Cortex of kidney (tissue), 1 donor: ENCODE data around the gene CDK16.

ENCODE experiments used
- DNase-seq: peaks from one replicate; lab custom pipeline; 2025; lab: John Stamatoyannopoulos, UW

Gene CDK16

DNA sequence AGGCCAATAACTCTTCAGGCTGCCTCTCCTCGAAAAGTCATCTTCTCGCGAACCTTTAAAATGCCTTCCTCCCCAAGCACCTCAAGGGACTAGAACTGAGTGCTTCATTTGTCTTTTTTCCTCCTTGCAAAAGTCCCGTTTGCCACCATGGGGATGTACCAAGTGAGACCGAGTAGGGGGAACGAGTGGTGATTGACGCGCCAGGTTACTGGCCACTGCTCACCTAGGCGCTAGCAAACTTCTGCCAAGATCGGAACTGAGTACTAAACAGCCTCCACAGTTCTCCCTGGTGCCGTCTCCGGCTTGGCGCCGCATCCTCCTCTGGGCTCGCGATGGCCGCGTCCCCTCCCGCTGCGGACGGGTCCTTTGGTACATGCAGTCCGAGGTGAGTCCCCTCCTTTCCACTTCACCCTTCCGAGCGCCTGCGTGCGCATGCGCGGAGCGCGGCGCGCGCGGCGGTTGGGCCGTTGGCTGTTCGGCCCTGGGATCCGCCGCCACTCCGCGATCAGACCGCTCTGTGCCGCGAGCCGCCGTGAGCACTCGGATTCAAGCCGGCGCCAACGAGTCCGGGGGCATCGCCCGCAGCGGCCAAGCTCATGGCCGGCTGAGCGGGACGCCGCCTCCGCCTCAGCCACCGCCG lies at the start of gene CDK16:
CDK16 (plus strand) TSS at position 402 of the 640 bp plus-strand sequence. CDS start 4,877 bp downstream, outside the sequence.
- peak; percentile 5 for DNase-seq

- DNase-seq, result no peak
Measured at GRCh38 chrX:47169273-47169672, 49.2 kb upstream of the CDK16 start.

DNA sequence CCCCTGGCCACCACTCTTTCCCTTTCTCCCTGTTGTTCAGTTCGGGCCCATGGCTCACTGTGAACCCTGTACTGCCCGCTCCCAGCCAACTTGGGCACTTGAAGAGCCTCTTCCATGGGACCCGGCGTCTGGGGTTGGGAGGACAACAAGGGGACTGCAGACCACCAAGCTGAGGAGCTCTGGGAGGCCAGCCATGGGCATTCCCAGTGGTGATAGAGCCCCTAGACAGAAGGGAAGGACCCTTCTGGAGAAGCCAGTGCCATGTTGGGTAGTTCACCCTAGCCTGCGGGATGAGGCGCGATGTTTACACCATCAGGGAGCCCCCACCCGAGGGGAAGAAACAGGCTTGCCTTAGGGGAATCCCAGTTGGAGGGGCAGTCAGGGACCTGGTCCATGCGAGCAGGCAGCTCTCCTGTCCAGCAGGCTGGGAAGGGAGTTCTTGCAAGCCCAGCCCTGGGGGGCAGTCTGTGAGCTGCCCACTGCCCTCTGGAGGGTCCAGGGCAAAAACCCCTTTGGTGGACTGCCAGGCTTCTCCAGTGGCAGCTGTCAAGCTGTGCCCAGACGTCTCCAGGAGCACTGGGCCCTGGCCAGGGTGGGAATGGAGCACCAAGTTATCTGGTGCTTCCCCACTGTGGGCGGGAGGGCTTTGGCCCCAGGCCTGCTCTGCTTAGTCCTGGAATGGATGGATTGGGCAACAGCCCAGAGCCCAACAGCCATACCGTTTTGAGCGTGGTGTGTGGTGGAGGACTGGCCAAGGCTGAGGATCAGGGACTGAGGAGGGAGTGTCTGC lies 48.6 kb upstream of the CDK16 start:
- no peak for DNase-seq

- no peak for DNase-seq
Measured at GRCh38 chrX:47170861-47171692, 47.4 kb upstream of the CDK16 start.

GRCh38 chrX:47171996-47172395 lies 46.5 kb upstream of the CDK16 start:
- DNase-seq, result no peak

DNA sequence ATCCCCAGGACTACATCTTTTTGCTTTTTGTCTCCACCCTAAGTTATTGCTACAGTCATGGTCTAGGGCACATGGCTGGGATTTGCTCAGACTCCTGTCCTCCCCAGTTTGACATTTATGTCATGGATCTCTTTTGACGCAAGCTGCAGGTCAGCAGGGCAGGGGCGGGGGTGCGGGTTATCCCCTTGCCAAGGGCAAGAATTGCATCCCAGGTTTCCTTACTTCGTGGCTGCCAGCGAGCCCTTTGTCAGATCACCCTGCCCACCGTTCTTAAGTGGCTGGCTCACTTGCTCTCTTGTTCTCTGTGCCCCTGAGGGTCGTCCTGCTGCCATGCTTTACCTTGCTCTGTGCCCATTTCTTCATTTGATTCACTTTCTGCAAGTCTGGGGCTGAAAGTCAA lies 45.9 kb upstream of the CDK16 start:
- DNase-seq, result no peak

DNA sequence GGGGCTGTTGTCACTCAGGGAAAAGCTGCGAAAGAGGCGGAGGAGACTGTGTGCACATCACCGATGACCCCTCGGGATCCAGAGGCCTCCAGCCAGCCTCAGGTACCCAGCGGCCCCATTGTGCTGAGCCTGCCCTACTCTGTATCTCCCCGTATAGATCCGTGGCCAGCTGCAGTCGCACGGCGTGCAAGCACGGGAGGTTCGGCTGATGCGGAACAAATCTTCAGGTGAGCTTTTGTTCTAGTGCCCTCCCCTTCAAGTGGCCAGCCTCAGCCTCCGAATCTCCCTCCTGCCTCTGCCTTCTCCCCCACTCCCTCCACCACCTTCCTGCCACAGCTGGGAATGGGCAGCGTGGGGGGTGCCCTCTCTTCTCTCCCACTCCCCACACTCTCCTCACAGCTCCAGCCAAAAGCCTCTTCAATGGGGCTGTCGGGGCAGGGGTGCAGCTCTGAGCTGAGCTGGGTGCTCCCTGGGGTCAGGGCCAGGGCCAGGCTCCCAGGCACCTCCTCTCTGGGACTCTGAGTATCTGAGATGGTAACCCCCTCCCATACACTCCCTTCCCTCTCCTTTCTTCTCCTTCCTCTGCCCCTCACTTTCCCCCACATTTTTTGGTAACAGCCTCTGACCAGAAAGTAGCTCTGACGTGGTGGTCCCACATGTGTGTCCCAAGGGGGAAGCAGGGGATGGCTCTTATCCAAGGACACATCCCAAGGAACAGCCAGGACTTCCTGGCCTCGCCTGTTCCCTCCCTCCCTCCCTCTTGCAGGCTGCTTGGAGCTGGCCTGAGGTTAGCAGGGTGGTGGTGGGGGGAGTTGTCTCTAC lies 45.3 kb upstream of the CDK16 start:
- DNase-seq, result no peak

- DNase-seq, result no peak
Measured at GRCh38 chrX:47174376-47174775, 44.1 kb upstream of the CDK16 start.

GRCh38 chrX:47174846-47175587 lies 43.5 kb upstream of the CDK16 start:
- no peak for DNase-seq

GRCh38 chrX:47175588-47175980 lies 42.9 kb upstream of the CDK16 start:
- no peak for DNase-seq

DNA sequence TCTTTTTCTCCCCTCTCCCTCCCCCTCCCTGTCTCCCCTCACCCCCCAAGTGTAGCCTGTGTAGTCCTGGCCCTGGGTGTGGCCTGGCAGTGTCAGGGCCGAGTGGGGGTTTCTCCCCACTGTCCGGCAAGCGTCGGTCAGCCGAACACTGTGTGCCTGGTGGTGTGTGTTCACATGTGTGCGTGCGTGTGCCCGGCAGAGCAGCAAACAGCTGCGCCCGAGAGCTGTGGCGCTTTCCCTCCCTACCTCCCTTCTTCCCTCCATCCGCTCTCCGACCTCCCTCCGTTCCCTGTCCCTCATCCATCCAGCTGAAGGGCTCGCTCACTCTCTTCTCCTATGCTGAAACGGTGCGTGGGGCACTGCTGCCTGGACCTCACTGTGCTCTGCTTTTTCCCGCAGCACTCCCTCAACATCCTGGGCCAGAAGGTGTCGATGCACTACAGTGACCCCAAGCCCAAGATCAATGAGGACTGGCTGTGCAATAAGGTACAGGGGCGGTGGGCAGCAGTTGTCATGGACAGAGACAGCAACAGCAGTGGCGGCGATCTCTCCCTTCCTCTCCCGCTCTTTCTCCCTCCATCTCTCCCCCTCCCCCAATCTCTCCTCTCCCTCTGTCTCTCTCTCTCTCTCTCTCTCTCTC lies 42.3 kb upstream of the CDK16 start:
- DNase-seq, result no peak

- DNase-seq, result no peak
Measured at GRCh38 chrX:47177079-47177478, 41.4 kb upstream of the CDK16 start.

DNA sequence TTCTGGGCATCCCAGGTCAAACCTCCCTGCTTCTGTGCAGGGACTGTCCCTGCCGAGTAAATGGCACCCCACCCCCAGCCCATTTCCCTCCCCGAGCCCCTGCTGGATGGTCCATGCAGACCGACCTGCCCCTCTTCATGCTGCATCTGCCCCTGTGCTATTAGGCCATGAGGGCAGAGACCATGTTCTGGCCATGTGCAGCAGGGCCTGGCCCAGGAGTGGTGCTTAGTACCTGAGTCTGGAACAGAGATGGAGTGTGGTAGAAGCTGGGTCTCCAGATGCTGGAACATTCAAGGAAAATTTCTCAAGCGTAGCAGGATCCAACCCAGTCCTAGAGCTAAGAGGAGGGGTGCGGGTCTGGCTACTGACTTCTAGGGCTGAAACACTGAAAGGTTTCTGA lies 40.1 kb upstream of the CDK16 start:
- no peak for DNase-seq

GRCh38 chrX:47179221-47179927 lies 39.1 kb upstream of the CDK16 start:
- no peak for DNase-seq

DNA sequence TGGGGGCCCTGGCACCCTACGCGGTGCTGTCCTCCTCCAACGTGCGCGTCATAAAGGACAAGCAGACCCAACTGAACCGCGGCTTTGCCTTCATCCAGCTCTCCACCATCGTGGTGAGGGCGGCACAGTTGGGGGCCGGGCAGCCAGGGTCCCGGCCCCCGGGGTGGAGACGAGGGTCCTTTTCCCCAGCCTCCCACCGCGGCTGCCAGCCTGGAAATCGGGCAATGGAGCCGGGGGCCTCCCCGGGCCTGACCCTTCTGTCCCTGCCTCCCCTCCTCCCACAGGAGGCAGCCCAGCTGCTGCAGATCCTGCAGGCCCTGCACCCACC lies 38.6 kb upstream of the CDK16 start:
- no peak for DNase-seq

DNA sequence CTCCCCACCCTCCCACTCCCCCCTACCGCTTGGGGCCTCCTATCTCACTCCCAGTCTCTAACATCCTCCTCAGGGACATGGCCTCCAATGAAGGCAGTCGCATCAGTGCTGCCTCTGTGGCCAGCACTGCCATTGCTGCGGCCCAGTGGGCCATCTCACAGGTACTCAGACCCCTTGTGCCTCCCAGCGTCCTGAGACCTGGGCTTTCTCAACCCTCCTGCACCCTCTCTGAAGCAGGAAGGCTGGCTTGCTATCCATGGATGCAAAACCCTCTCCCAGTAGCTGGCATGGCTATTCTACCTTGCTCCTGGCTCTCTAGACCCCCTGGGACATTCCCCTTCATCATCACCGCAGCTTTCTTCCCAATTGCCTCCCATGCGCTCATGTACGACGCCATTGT lies 38.1 kb upstream of the CDK16 start:
- DNase-seq, result no peak

- DNase-seq, result no peak
Measured at GRCh38 chrX:47181301-47181700, 37.2 kb upstream of the CDK16 start.

- DNase-seq, result no peak
Measured at GRCh38 chrX:47182106-47182700, 36.3 kb upstream of the CDK16 start.

GRCh38 chrX:47184486-47184885 lies 34.0 kb upstream of the CDK16 start:
- DNase-seq, result no peak

DNA sequence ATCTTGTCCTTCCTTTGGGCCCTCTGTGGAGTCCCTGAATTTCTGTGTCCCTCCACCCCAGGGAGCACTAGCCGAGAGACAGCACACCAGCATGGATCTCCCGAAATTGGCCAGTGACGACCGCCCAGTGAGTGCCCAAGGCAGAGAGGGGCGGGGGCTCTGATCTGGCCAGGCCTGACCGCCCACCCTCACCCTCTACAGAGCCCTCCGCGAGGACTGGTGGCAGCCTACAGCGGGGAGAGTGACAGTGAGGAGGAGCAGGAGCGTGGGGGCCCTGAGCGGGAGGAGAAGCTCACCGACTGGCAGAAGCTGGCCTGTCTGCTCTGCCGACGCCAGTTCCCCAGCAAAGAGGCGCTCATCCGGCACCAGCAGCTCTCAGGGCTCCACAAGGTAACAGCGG lies 33.2 kb upstream of the CDK16 start:
- DNase-seq, result no peak
